Stimulated activated naive CD4-positive, alpha-beta T cell treated with Interleukin-2 at 50 U/mL for 16 hours (primary cell): Measurements from ENCODE around the gene CEACAM6.
"Not testable (repeated sequence)": the region's sequence is repeated elsewhere in the genome, so short reads cannot be mapped to it uniquely, and the experiment has no call there.

Experiments
- DNase-seq: peaks from one replicate; lab custom pipeline; 2025; lab: John Stamatoyannopoulos, UW

Gene CEACAM6

DNA sequence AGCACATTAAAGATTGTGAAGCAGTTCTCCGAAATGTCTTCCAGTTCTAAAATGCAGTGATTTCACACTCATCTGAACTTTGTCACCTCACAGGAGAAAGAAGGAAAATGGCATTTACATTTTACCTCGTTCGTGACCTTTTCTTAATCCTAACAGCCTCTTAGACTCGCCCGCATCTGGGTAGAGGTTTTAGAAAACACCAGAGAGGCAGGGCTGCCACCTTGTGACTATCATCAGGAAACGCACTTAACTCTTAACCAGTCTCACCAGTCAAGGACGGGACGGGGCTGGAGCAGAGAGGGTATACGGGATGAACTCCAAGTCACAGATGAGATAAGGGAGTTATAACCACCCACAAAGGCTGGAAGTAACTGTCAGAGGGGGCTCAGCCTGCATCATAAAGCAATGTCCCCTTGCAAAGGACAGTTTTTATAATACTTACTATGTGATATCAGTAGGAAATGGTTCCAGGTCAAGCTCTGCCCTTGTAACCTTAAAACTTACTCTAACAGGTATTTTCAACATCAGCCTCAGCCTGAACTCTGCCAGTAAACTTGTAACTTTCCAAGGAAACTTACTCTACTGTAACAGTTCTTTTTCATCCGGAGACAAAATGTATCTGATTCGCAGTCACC is 8.6 kb upstream of the CEACAM6 start:
- peak; percentile 24 for DNase-seq

DNA sequence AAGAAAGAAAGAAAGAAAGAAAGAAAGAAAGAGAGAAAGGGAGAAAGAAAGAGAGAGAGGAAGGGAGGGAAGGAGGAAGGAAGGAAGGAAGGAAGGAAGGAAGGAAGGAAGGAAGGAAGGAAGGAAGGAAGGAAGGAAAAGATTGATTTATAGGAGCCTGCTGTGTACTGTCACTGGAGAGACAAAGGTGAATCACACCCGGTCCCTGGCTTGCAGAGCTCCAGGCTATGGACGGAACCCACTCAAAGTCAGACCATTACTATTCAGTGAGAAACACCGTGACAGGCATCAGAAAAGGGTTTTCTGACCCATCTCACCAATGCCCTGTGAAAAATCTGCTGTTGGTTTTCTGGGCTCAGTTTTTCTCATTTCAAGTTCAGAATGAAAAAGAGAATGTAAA is 7.3 kb upstream of the CEACAM6 start:
- DNase-seq = no peak

DNA sequence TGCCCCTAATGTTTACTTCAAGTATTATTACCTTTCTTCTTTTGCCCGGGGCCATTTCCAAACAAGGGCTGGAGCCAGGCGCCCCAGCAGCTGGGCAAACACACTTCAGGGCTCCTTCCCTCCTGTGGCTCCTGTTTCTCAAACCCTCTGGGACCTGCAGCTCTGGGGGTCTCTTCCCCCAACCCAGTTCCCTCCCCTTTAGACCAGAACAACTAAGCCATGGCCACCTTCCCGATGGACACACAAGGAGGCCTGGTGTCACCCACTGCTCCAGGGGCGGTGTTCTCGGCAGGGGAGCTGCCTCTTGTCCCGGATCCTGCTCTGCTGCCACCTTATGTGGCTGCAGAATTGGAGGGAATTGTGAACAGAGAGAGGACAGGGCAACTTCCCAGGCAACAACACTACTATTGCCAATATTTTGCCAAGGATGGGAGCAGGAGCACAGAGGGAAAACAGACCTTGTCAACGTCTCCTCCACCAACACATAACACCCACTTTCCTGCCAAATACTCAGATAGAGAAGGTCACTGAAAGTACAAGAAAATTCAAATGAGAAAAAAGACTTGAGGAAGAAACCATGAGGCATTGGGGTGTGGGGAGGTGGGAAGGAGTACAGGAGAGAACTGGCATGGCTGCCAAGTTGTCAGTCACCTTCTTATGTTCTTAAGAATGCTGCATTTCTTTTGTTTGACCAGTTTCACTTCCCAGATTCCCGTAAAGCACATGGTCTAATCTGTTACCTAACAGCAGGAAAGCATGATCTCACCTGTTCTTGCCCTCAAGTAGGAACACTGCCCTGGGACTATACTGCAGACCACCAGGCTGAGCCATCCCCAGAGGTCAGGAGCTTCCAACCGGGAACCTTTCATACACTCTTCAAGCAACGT is 4.8 kb upstream of the CEACAM6 start:
- DNase-seq = not testable (repeated sequence)

DNA sequence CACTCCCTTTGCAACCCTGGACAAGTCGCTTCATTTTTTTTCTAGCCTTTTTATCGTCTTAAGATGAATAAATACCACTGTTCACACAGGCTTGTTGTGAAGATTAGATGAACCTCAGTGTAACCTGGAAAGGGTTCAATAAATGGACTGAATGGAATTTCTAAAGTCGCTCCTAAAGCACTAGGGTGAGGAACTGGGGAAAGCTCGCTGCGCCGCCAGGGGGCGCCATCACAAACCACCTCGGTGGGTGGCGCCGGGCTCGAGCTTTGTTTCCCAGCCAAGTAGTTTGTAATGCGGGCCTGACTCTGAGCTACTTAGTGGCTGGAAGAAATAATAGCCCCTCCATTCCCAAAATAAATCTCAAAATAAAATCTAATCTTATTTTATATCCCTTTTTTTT is 2.2 kb upstream of the CEACAM6 start:
- peak; percentile 62 for DNase-seq

DNA sequence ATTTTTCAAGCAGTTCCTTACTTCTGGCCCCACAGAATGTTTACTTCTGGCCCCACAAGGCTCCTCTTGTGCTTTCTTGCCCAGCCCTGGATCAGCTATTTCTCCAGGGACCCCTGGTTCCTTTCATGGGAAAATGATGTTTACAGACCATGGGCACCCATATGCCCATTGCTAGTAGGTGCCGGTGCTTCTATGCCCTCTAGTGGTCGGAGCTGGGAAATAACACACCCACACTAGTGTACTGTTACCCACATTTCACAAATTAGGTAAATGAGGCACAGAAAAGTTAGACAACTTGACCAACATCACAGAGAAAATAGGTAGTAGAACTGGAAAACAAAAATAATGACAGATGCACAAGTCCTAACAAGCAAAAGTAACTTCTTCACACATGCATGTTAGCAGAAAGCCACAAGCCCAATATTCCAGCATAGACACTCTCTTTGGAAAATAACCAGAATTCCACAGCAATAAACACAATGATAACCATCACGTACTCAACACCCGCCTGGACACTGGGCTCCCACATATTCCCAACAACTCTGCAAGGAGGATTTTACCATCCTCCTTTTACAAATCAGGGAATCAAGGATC is 1.3 kb upstream of the CEACAM6 start:
- DNase-seq = peak; percentile 59

DNA sequence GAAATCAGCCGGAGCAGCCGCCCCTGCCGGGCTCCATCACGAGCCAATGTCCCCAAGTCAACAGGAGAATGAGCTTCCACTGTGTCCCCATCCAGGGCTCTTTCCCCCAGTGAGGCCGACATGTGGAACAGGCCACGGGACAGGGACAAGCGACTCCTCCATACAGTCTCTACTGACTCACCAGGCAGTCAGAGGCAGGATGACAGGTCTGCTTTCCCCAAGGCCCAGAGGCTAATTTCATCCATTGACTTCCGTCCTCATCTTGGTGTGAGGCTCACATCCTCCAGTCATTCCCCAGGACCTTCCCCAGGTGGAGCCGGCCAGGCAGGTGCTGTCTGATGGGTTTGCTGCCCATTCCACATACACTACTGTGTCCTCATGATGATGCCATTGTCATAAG is 3.5 kb downstream of the CEACAM6 start:
- DNase-seq = no peak

DNA sequence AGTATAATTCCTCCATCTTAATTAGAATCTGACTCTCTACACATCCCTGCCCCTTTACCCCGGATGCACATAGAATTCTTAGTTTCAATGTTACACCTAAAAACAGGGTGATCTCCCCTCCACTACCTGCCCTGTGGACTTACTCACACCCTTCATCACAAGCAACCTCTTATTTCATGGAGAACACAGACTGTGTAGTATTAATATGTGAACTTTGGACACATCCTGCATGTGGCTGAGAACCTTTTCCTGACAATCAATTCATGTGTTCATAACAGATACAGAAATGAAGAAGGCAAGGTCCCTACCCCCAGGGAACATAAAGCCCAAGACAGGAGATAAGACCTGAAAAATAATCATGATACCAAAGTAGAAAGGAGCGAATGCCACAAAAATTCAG is 11.8 kb downstream of the CEACAM6 start:
- no peak for DNase-seq

DNA sequence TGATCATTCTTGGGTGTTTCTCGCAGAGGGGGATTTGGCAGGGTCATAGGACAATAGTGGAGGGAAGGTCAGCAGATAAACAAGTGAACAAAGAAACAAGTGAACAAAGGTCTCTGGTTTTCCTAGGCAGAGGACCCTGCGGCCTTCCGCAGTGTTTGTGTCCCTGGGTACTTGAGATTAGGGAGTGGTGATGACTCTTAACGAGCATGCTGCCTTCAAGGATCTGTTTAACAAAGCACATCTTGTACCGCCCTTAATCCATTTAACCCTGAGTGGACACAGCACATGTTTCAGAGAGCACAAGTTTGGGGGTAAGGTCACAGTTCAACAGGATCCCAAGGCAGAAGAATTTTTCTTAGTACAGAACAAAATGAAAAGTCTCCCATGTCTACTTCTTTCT is 12.8 kb downstream of the CEACAM6 start:
- not testable (repeated sequence) for DNase-seq

DNA sequence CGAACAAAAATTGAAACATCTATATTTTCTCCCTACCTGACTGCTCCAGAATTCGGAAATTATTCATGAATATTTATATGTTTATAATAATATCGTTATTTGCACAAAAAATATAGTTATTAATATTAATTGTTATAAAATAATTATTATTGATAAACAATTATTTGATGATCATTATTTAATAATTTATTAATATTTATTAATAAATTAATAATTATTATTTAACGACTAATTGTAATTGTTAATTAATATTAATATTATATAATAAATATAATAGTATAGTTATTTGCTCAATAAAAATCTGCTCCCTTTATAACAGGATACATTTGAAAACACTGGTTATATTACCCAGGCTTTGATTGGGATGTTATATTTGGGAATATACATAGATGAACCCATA is 14.3 kb downstream of the CEACAM6 start:
- DNase-seq = no peak

DNA sequence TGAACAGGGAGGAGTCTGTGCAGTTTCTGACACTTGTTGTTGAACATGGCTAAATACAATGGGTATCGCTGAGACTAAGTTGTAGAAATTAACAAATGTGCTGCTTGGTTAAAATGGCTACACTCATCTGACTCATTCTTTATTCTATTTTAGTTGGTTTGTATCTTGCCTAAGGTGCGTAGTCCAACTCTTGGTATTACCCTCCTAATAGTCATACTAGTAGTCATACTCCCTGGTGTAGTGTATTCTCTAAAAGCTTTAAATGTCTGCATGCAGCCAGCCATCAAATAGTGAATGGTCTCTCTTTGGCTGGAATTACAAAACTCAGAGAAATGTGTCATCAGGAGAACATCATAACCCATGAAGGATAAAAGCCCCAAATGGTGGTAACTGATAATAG is 16.1 kb downstream of the CEACAM6 start:
- DNase-seq = no peak

DNA sequence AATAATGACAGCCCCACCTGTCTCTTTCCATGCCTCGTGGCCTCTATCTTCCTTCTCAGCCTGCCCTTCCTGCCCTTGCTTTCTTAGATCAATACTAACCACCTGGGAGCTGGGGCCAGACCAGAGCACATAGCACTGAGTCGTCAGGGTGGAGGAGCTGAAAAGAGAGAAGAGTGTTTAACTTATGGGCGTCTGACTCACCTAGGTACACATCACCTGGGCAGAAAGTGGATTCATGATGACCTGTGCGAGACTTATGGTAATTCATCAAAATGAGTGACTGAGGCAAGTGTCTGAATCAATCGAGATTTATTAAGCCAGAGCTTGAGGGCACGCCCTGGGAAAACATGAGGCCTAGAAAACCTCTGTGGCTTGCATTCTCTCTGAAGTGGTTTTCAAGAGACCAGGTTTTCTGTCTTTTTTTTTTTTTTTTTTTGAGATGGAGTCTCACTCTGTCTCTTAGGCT is 19.2 kb downstream of the CEACAM6 start:
- DNase-seq = peak; percentile 42

DNA sequence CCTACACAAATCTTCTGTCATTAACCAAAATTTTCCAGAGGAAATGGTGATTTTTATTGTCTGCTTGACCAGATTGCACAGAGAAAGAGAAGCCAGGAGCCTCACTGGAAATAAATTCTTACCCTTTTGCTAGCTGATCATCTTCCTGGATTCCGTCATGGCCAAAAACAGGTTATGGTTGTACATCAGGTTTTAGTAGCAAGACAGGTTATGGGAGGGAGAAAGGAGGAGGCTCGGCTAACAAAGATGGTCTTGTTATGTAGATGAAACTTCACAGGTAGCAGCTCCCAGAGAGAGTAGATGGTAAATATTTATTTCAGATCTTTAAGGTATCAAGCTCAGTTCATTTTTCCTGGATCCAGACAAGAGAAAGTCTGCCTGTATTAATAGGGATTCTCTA is 21.4 kb downstream of the CEACAM6 start:
- no peak for DNase-seq

DNA sequence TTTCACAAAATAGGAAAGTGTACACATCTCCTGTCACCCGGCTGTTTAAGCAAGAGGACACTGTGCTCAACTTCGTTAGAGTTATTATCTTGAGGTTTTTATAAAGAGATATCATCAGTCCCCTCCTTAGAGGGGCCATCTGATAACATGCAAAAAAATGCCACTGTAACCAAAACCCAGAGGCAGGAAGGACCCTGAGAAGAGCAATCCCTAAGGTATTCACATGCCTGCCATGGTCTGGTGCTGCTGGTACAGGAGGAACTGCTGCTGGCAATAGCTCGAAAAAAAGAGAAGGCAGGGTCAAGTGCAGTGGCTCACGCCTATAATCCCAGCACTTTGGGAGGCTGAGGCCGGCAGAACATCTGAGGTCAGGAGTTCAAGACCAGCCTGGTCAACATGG is 28.3 kb downstream of the CEACAM6 start:
- DNase-seq = no peak

DNA sequence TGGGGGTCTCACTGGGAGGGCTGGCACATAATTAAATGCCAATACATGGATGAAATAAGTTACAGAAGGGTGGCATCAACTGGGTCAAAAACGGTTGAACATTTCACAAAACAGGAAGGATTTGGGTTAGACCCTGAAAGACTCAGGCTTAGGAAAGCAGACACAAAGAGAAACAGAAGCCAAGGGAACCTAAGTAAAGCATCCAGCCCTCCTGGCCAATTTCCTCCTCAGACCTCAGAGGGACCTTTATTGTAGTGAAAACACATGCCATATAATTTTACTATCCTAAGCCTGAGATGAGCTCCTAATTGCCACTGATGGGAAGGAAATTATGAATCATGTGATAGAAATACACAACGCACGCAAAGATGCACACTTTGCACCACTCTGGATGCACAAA is 29.0 kb downstream of the CEACAM6 start:
- DNase-seq = no peak

DNA sequence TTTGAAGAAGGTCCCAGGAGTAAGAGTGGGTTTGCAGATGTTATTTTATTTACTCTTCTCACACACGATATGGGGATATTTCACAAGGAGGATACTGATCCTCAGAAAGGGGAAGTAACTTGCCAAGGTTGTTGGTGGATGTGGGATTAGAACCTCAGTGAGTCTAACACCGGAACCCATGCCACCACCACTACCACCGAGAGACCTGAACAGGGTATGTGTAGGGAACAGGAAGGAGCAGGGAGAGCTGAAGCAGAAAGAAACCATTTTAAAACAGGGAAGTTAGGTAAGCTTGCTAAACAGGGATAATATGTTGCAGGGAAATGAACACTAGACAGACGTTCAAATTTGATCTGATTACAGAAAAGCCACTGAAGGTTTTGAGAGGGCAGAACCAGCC is 29.4 kb downstream of the CEACAM6 start:
- no peak for DNase-seq

DNA sequence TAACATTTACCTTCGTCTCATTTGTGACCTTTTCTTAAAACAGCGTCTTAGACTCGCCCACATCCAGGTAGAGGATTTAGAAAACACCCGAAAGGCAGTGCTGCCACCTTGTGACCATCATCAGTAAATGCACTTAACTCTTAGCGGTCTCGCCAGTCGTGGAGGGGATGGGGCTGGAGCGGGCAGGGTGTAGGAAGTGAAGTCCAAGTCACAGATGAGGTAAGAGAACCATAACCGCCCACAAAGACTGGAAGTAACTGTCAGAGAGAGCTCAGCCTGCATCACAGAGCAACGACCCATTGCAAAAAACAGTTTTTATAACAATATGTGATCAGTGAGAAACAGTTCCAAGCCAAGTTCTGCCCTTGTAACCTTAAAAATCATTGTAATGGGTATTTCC is 30.3 kb downstream of the CEACAM6 start:
- DNase-seq = peak; percentile 53

DNA sequence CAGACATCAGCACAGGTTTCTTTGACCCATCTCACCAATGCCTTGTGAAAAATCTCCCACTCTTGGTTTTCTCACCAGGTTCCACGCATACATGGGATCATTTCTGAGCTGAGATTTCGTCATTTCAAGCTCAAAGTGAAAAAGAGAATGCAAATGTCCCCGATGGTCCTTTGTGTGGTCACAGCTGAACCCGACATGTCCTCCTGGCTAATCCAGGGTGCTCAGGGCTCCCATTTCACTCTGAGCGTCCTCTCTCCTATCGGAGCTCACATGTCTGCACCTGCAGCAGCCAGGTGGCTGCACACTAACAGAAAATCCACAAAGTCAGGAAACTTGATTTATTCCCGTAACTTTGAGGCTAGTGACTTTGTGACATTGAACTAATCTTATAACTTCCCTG is 31.7 kb downstream of the CEACAM6 start:
- DNase-seq = no peak

DNA sequence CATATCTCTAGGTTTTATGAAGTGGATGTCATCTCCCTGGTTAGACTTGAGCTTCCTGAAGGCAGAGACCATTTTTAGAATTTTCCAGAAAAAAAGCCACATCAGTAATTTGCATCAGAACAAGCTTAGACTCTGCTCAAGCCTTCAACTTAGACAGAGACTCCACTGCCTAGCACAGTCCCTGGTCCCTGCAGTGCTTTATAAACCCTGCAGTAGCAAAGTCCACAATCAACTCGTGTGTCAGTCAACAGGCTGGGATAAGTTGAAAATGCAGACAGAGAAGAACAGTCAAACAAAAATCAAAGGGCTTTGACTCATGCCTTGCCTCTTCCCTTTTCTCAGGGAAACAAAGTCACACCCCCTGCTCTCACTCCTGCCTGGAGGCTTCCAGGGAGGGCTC is 33.2 kb downstream of the CEACAM6 start:
- not testable (repeated sequence) for DNase-seq

DNA sequence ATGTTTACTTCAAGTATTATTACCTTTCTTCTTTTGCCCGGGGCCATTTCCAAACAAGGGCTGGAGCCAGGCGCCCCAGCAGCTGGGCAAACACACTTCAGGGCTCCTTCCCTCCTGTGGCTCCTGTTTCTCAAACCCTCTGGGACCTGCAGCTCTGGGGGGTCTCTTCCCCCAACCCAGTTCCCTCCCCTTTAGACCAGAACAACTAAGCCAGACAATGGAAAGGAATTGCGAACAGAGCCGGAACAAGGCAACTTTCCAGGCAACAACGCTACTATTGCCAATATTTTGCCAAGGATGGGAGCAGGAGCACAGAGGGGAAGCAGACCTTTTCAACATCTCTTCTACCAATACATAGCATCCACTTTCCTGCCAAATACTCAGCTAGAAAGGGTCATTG is 33.7 kb downstream of the CEACAM6 start:
- DNase-seq = not testable (repeated sequence)

DNA sequence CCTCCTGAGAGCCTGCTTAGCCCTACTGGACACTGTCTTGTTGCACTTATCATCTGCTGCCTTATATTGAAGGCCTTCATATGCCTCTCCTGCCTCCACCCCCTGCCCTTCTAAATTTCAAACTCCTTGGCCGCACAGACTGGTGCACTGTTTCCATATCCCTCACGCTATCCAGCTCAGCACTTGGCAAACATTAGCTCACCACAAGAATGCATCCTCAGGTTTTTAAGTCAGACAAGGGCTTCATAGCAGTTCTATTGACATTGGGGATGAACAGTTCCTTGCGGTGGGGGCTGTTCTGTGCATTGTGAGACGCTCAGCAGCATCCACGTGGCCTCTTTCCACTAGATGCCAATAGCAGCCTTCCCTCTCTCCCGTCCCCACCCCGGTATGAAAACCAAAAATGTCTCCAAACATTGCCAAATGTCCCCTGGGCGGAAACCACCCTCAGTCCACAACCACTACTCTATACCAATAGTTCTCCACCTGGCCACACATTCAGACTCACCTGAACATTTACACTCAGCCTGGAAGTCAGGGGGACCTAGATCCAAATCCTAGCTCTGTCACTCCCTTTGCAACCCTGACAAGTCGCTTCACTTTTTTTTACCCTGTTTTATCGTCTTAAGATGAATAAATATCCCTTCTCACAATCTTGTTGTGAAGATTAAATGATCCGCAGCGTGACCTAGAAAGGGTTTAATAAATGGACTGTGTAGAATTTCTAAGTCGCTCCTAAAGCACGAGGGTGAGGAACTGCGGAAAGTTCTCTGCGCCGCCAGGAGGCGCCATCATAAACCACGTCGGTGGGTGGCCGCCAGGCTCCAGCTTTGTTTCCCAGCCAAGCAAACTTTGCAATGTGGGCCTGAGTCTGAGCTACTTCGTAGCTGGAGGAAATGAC is 37.4 kb downstream of the CEACAM6 start:
- peak; percentile 21 for DNase-seq

DNA sequence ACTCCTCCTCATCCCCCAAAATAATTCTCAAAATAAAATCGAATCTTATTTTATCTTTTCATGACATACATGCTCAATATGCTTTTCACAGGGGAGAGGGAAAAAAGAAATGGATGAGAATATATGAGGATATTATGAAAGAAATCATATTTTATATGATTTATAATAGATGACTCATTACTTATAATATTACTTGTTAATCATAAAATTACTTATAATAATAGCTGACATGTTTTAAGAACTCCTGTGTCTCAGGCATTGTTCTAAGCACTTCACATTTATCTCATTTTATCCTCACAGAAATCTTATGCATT is 38.0 kb downstream of the CEACAM6 start:
- no peak for DNase-seq

DNA sequence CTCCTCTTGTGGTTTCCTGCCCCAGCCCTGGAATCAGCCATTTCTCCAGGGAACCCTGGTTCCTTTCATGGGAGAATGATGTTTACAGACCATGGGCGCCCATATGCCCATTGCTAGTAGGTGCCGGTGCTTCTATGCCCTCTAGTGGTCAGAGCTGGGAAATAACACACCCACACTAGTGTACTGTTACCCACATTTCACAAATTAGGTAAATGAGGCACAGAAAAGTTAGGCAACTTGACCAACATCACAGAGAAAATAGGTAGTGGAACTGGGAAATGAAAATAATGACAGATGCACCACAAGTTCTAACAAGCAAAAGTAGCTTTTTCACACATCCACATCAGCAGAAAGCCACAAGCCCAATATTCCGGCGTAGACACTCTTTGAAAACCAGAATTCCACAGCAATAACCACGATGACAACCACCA is 39.7 kb downstream of the CEACAM6 start:
- DNase-seq = peak; percentile 53
